ENCODE data around the gene ITM2C. TPM values are rescaled to one million over a fixed set of nuclear protein-coding genes. Genes with fewer than 3 reads are reported as not detected.
A peak's percentile ranks its signal among the peaks of the same experiment; 100 is the strongest.

ITM2C gene
- total and polyA plus RNA-seq, 2 experiments from 2014 or later = 241 to 367 TPM

DNA sequence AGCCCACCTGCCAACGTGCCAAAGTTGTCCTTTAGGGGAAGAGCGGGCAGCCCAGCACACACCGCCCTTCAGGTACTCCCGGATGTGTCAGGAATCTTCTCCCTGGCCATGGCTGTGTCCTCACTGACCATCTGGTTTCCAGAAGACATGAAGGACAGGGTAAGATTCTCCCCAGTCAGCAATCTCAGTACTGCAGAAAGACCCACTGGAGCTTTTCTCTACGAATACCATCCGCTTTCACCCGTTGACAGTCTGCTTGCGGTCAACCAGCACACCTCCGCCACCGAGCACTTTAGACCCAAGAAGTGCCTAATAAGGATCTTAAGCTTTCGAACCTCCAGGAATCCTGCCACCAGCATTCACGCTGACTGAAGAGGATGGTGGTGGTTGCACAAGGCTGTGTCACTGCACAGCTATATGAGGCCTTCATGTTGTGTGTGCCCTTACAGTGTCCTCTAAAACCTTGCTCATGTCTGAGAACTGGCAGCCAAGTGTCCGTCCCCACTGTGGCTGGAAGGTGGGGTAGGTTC lies 42.7 kb upstream of the ITM2C start:
- H3K27me3 Mint-ChIP-seq (ENCODE audit: insufficient read depth, low read depth, poor library complexity) = peaks cover 6% of the 10 kb centered on the region
- no peak overlapping the region for H3K27ac ChIP-seq (ENCODE audit: low read depth)
- H4K20me1 ChIP-seq (replicated peaks; ENCODE audit: insufficient read depth) = no peaks in the 10 kb centered on the region
- H3K4me1 Mint-ChIP-seq = peaks cover 8% of the 10 kb centered on the region
- H3K36me3 ChIP-seq (ENCODE audit: insufficient read depth) = peaks cover 19% of the 10 kb centered on the region
- H3K27ac Mint-ChIP-seq = no peak overlapping the region
- no peak for TF ChIP-seq EZH2phosphoT487 (IDR thresholded peaks at IDR 0.05; ENCODE audit: unreplicated experiment)
- TF ChIP-seq, protein P1, sequence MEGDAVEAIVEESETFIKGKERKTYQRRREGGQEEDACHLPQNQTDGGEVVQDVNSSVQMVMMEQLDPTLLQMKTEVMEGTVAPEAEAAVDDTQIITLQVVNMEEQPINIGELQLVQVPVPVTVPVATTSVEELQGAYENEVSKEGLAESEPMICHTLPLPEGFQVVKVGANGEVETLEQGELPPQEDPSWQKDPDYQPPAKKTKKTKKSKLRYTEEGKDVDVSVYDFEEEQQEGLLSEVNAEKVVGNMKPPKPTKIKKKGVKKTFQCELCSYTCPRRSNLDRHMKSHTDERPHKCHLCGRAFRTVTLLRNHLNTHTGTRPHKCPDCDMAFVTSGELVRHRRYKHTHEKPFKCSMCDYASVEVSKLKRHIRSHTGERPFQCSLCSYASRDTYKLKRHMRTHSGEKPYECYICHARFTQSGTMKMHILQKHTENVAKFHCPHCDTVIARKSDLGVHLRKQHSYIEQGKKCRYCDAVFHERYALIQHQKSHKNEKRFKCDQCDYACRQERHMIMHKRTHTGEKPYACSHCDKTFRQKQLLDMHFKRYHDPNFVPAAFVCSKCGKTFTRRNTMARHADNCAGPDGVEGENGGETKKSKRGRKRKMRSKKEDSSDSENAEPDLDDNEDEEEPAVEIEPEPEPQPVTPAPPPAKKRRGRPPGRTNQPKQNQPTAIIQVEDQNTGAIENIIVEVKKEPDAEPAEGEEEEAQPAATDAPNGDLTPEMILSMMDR (conservative IDR thresholded peaks at IDR 0.05; ENCODE audit: low read depth in 2 of 2) = no peak
- TF ChIP-seq, protein P2, sequence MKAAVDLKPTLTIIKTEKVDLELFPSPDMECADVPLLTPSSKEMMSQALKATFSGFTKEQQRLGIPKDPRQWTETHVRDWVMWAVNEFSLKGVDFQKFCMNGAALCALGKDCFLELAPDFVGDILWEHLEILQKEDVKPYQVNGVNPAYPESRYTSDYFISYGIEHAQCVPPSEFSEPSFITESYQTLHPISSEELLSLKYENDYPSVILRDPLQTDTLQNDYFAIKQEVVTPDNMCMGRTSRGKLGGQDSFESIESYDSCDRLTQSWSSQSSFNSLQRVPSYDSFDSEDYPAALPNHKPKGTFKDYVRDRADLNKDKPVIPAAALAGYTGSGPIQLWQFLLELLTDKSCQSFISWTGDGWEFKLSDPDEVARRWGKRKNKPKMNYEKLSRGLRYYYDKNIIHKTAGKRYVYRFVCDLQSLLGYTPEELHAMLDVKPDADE (IDR thresholded peaks at IDR 0.05) = no peak
- peaks cover 4% of the 10 kb centered on the region; the same call in 1 of the 2 replicates for H3F3A ChIP-seq (replicated peaks; ENCODE audit: low read depth)
- peaks cover 6% of the 10 kb centered on the region for H3K27me3 ChIP-seq (ENCODE audit: insufficient read depth)
- ATAC-seq (no peak), DNase-seq (ENCODE audit: low spot score) (no peak)
- no peak overlapping the region for H3K4me2 ChIP-seq
- no peak overlapping the region for H3K4me3 Mint-ChIP-seq
- H3K9me3 Mint-ChIP-seq = no peaks in the 10 kb centered on the region; the same call in 2 of the 3 replicates
- H3K9me2 ChIP-seq (ENCODE audit: insufficient read depth) = no peaks in the 10 kb centered on the region
- no peak overlapping the region for H3K4me3 ChIP-seq
- H3K36me3 Mint-ChIP-seq (ENCODE audit: low read depth) = peaks cover 13% of the 10 kb centered on the region
- H3K79me2 ChIP-seq (replicated peaks; ENCODE audit: insufficient read depth) = no peaks in the 10 kb centered on the region
- no peak overlapping the region for H2AFZ ChIP-seq
- peaks cover 4% of the 10 kb centered on the region; the same call in 1 of the 2 replicates for H3K4me1 ChIP-seq (ENCODE audit: insufficient read depth)

DNA sequence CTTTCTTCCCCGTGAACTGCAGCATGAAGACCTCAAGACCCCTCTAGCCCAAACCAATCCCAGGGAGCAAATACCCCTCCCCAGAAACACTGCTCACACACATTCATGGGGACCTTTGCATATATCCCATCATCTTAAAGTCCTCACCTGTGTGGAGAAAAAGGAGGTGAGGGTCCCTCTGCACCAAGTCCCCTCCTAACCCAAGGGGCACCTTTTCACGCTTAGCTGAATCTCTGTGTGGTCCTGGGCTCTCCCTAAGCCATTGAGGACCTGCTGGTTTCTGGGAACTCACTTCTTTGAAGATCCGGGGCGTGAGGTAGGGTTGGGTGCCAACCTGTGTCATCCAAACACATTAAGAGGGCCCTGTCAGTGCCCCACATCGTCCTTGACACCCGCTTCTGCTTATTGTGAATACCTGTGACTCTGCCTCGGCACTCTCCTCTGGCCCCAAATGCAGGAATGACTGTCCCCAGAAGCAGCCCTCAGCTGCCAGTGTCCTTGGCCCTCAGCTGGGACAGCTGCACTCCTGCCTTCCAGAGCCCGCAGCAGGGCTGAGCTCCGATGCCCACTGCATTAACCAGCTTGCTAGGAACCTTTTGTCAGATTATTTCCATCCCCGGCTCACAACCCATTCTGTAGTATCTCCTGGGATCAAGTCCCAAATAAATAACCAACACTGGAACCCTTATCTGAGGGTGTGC lies 41.3 kb upstream of the ITM2C start:
- H3K27me3 ChIP-seq (ENCODE audit: insufficient read depth) = peaks cover 15% of the 10 kb centered on the region
- H3K27ac ChIP-seq (ENCODE audit: low read depth) = no peak overlapping the region
- peaks cover 4% of the 10 kb centered on the region; the same call in 1 of the 2 replicates for H3K4me1 ChIP-seq (ENCODE audit: insufficient read depth)
- H3K27ac Mint-ChIP-seq = peak overlapping the region; percentile 54; the same call in 1 of the 2 replicates
- no peaks in the 10 kb centered on the region for H4K20me1 ChIP-seq (replicated peaks; ENCODE audit: insufficient read depth)
- H3K9me3 Mint-ChIP-seq = no peaks in the 10 kb centered on the region; the same call in 2 of the 3 replicates
- H2AFZ ChIP-seq = no peak overlapping the region
- DNase-seq (ENCODE audit: low spot score) (no peak), ATAC-seq (no peak)
- H3K4me3 Mint-ChIP-seq = no peak overlapping the region
- peaks cover 8% of the 10 kb centered on the region for H3K4me1 Mint-ChIP-seq
- H3K79me2 ChIP-seq (replicated peaks; ENCODE audit: insufficient read depth) = no peaks in the 10 kb centered on the region
- H3K4me3 ChIP-seq = no peak overlapping the region
- no peak overlapping the region for H3K4me2 ChIP-seq
- H3K9me2 ChIP-seq (ENCODE audit: insufficient read depth) = no peaks in the 10 kb centered on the region
- peaks cover 4% of the 10 kb centered on the region; the same call in 1 of the 2 replicates for H3F3A ChIP-seq (replicated peaks; ENCODE audit: low read depth)
- peaks cover 5% of the 10 kb centered on the region for H3K36me3 Mint-ChIP-seq (ENCODE audit: low read depth)
- peaks cover 11% of the 10 kb centered on the region for H3K27me3 Mint-ChIP-seq (ENCODE audit: insufficient read depth, low read depth, poor library complexity)
- peaks cover 5% of the 10 kb centered on the region for H3K36me3 ChIP-seq (ENCODE audit: insufficient read depth)
- TF ChIP-seq POLR2AphosphoS5 (IDR thresholded peaks at IDR 0.05; ENCODE audit: low read depth) (no peak), CREB1 (CRISPR knock-in tag; IDR thresholded peaks at IDR 0.05; ENCODE audit: low read depth) (no peak), EZH2phosphoT487 (IDR thresholded peaks at IDR 0.05; ENCODE audit: unreplicated experiment) (no peak), STAT1 (IDR thresholded peaks at IDR 0.05; ENCODE audit: unreplicated experiment) (no peak), ZNF114 (CRISPR knock-in tag; IDR thresholded peaks at IDR 0.05) (no peak), JUNB (IDR thresholded peaks at IDR 0.05; ENCODE audit: unreplicated experiment) (no peak)
- TF ChIP-seq, protein P1 (conservative IDR thresholded peaks at IDR 0.05; ENCODE audit: low read depth in 2 of 2) = no peak
- TF ChIP-seq, protein P2 (IDR thresholded peaks at IDR 0.05) = no peak
- TF ChIP-seq, protein P3, sequence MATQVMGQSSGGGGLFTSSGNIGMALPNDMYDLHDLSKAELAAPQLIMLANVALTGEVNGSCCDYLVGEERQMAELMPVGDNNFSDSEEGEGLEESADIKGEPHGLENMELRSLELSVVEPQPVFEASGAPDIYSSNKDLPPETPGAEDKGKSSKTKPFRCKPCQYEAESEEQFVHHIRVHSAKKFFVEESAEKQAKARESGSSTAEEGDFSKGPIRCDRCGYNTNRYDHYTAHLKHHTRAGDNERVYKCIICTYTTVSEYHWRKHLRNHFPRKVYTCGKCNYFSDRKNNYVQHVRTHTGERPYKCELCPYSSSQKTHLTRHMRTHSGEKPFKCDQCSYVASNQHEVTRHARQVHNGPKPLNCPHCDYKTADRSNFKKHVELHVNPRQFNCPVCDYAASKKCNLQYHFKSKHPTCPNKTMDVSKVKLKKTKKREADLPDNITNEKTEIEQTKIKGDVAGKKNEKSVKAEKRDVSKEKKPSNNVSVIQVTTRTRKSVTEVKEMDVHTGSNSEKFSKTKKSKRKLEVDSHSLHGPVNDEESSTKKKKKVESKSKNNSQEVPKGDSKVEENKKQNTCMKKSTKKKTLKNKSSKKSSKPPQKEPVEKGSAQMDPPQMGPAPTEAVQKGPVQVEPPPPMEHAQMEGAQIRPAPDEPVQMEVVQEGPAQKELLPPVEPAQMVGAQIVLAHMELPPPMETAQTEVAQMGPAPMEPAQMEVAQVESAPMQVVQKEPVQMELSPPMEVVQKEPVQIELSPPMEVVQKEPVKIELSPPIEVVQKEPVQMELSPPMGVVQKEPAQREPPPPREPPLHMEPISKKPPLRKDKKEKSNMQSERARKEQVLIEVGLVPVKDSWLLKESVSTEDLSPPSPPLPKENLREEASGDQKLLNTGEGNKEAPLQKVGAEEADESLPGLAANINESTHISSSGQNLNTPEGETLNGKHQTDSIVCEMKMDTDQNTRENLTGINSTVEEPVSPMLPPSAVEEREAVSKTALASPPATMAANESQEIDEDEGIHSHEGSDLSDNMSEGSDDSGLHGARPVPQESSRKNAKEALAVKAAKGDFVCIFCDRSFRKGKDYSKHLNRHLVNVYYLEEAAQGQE (IDR thresholded peaks at IDR 0.05; ENCODE audit: unreplicated experiment) = no peak
